ENCODE data around the gene MCAT. TPM values are rescaled to one million over a fixed set of nuclear protein-coding genes. Genes with fewer than 3 reads are reported as not detected.

MCAT gene
- total and polyA plus RNA-seq, 2 donors (not counting 3 experiments of a cell fraction or from before 2014, with no cell fraction given) = 16.9 to 23.2 TPM

DNA sequence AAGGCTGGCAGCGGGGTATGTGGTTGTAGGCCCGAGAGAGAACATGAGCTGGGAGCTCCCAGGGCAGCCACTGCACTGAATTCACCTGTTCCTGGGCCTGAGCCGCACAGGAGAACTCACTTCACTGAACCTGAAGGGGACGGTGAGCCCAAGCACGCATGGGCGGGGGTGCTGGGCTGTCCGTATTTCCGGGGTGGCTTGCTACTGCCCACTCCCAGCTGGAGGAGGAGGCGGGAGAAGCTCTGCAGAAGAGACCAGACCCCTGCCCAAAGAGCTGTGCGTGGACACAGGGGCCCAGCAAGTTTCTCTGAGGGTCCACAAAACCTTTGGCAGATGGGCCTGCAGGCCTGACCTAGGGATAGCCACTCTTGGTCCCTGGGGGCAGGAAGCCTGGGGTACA is 38.9 kb upstream of the MCAT start:
- Histone ChIP-seq H3K9me3 (replicated peaks; ENCODE audit: control insufficient read depth, insufficient read depth, low read length) (no peaks in the 10 kb centered on the region), H2AFZ (ENCODE audit: low read depth, low read length) (no peak overlapping the region), H3K27ac (ENCODE audit: insufficient read depth, low read depth, low read length) (no peak overlapping the region), H3K4me3 (replicated peaks in 1 of 3; ENCODE audit: insufficient read depth in 1 of 3, low read depth in 1 of 3, low read length in 3 of 3) (no peak overlapping the region), H3K4me1 (ENCODE audit: control insufficient read depth, extremely low read depth, insufficient read depth, low read length) (peaks cover 22% of the 10 kb centered on the region), H3K79me2 (ENCODE audit: control insufficient read depth, insufficient read depth, low read length) (peaks cover 11% of the 10 kb centered on the region), H3K36me3 (ENCODE audit: control insufficient read depth in 2 of 2, extremely low read depth in 1 of 2, insufficient read depth in 2 of 2, low read length in 2 of 2) (peaks cover 5 to 8% of the 10 kb centered on the region in 2 experiments), H3K9ac (replicated peaks; ENCODE audit: extremely low read depth, insufficient read depth, low read length) (no peak overlapping the region), H3K4me2 (ENCODE audit: insufficient read depth, low read length) (no peak overlapping the region), H3K27me3 (ENCODE audit: control insufficient read depth in 2 of 2, insufficient read depth in 2 of 2, low read length in 2 of 2) (no peaks in the 10 kb centered on the region), H3K9me1 (replicated peaks; ENCODE audit: control insufficient read depth, extremely low read depth, insufficient read depth, low read length) (no peaks in the 10 kb centered on the region), H4K20me1 (replicated peaks; ENCODE audit: control insufficient read depth, extremely low read depth, insufficient read depth, low read length) (no peaks in the 10 kb centered on the region)
- BruUV-seq (replicated peaks) = no TSS peak
- ChIA-PET CTCF (no interaction called here), POLR2A (no interaction called here)
- TF ChIP-seq POLR2A (IDR thresholded peaks at IDR 0.05; ENCODE audit: low read depth, low read length) = no peak
- intact Hi-C loops (cut with micrococcal nuclease) (no loop called here), dilution Hi-C loops (cut with MboI; ENCODE audit: extremely low pct_ligation_motif_present, low sequenced_read_pairs) (no loop called here)
- FAIRE-seq (no peak), DNase-seq (ENCODE audit: low read depth, low spot score) (no peak)

DNA sequence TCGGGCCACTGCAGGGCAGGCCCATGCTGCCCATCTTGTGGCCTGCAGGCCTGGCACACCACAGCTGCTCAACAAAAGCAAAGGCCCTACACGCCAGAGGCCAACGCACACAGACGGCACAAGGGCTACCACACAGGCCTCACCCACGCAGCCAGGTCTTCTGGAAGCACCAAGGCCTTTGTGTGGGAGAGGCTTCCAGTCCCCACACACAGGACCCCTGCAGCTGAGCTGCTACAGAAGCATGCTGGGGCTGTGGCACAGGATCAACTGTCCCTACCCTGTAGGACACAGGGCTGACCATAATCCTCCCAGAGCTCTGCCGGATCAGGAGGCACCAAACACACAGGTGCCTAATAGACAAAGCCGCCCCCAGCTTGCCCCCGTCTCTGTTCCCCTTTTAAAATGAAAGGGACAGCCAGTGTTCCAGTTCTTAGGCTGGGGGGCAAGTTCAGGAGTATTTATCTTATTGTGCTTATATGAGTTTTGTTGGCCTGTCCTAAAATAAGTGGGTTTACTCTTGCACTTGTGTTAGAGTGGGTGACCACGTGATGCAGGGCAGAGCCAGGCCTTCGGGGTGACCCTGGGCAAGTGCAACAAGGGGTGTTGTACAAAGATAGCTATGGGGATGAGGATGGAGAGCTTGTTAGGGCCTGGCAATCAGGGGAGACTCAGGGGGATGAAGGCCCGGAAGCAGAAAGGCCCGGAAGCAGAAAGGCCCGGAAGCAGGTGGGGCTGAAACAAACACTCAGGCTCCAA is 38.3 kb upstream of the MCAT start:
- Histone ChIP-seq H3K36me3 (ENCODE audit: control insufficient read depth in 2 of 2, extremely low read depth in 1 of 2, insufficient read depth in 2 of 2, low read length in 2 of 2) (peaks cover 5 to 8% of the 10 kb centered on the region in 2 experiments), H3K27ac (ENCODE audit: insufficient read depth, low read depth, low read length) (no peak overlapping the region), H3K9me3 (replicated peaks; ENCODE audit: control insufficient read depth, insufficient read depth, low read length) (no peaks in the 10 kb centered on the region), H4K20me1 (replicated peaks; ENCODE audit: control insufficient read depth, extremely low read depth, insufficient read depth, low read length) (no peaks in the 10 kb centered on the region), H3K27me3 (ENCODE audit: control insufficient read depth in 2 of 2, insufficient read depth in 2 of 2, low read length in 2 of 2) (no peaks in the 10 kb centered on the region), H3K4me1 (ENCODE audit: control insufficient read depth, extremely low read depth, insufficient read depth, low read length) (peaks cover 22% of the 10 kb centered on the region), H3K4me2 (ENCODE audit: insufficient read depth, low read length) (no peak overlapping the region), H3K9me1 (replicated peaks; ENCODE audit: control insufficient read depth, extremely low read depth, insufficient read depth, low read length) (no peaks in the 10 kb centered on the region), H3K9ac (replicated peaks; ENCODE audit: extremely low read depth, insufficient read depth, low read length) (no peak overlapping the region), H3K4me3 (replicated peaks in 1 of 3; ENCODE audit: insufficient read depth in 1 of 3, low read depth in 1 of 3, low read length in 3 of 3) (no peak overlapping the region), H2AFZ (ENCODE audit: low read depth, low read length) (no peak overlapping the region), H3K79me2 (ENCODE audit: control insufficient read depth, insufficient read depth, low read length) (peaks cover 11% of the 10 kb centered on the region)
- TF ChIP-seq MYC (IDR thresholded peaks at IDR 0.05; ENCODE audit: low read depth, low read length) = no peak
- FAIRE-seq (no peak), DNase-seq (ENCODE audit: low read depth, low spot score) (no peak)
- dilution Hi-C loops (cut with MboI; ENCODE audit: extremely low pct_ligation_motif_present, low sequenced_read_pairs) = no loop called here
- CTCF ChIA-PET = no interaction called here
- POLR2A ChIA-PET = no interaction called here
- intact Hi-C loops (cut with micrococcal nuclease) = no loop called here
- no TSS peak for BruUV-seq (replicated peaks)

Measured in endothelial cell of umbilical vein (primary cell).